ENCODE measurements around the gene PTPRD. TPM values are rescaled to one million over a fixed set of nuclear protein-coding genes. Genes with fewer than 3 reads are reported as not detected.

Gene PTPRD
- total and polyA plus RNA-seq, 2 donors (not counting 1 experiment from before 2014, with no cell fraction given): not detected

- intact Hi-C loops (cut with micrococcal nuclease): no loop called here
- Histone ChIP-seq H4K20me1 (ENCODE audit: control insufficient read depth, insufficient read depth, low read length, poor library complexity, severe bottlenecking) (no peaks in the 10 kb centered on the region), H2AFZ (ENCODE audit: insufficient read depth, low read depth, low read length, poor library complexity, severe bottlenecking) (no peak overlapping the region), H3K9me3 (ENCODE audit: control extremely low read depth in 1 of 3, control insufficient read depth in 2 of 3, insufficient read depth in 1 of 3, low read length in 2 of 3) (no peaks in the 10 kb centered on the region), H3K9ac (ENCODE audit: low read length) (no peak overlapping the region), H3K27ac (ENCODE audit: low read length in 2 of 2) (no peak overlapping the region), H3K4me1 (ENCODE audit: control insufficient read depth in 2 of 2, insufficient read depth in 2 of 2, low read length in 2 of 2) (peaks cover 0 to 4% of the 10 kb centered on the region in 2 donors), H3K4me2 (replicated peaks; ENCODE audit: low read depth, low read length, poor library complexity, severe bottlenecking) (no peak overlapping the region), H3K36me3 (replicated peaks in 1 of 2; ENCODE audit: control extremely low read depth in 1 of 2, control insufficient read depth in 1 of 2, extremely low read depth in 1 of 2, insufficient read depth in 2 of 2, low read length in 1 of 2) (no peaks in the 10 kb centered on the region), H3K27me3 (replicated peaks in 1 of 4; ENCODE audit: control extremely low read depth in 1 of 4, control insufficient read depth in 3 of 4, insufficient read depth in 4 of 4, low read length in 3 of 4) (no peaks in the 10 kb centered on the region), H3K79me2 (ENCODE audit: control insufficient read depth, insufficient read depth, low read length) (no peaks in the 10 kb centered on the region), H3K4me3 (ENCODE audit: control extremely low read depth in 1 of 5, extremely low read depth in 1 of 5, insufficient read depth in 1 of 5, low read depth in 2 of 5, low read length in 4 of 5) (no peak overlapping the region)
- WGBS (ENCODE audit: insufficient coverage): 100% methylated on average over 2 of the region's 2 CpGs
- Mint-ChIP-seq H3K4me1 (peaks cover 2% of the 10 kb centered on the region), H3K27ac (no peak overlapping the region), H3K4me3 (no peak overlapping the region), H3K9me3 (ENCODE audit: insufficient read depth) (no peaks in the 10 kb centered on the region), H3K27me3 (no peaks in the 10 kb centered on the region)
- TF ChIP-seq EZH2 (IDR thresholded peaks at IDR 0.05; ENCODE audit: borderline replicate concordance, insufficient read depth, low read depth, low read length, poor library complexity, severe bottlenecking) (no peak), CTCF (IDR thresholded peaks at IDR 0.05) (no peak)
- ATAC-seq (ENCODE audit: low read depth) (no peak), DNase-seq (no peak)
- ChIA-PET POLR2A (no interaction called here), CTCF (interaction anchor here (0.6 to 1.1 kb wide), 2 partner anchors 184 to 339 kb away, joined by 3 to 5 read pairs; no protein-coding TSS in a partner anchor)
These were observed 1009.5 kb downstream of the PTPRD start for GRCh38 chr9:9603345-9603744.

GRCh38 chr9:9598723-9599122 lies 1014.1 kb downstream of the PTPRD start:
- H3K79me2 ChIP-seq (ENCODE audit: control insufficient read depth, insufficient read depth, low read length): no peaks in the 10 kb centered on the region
- no peaks in the 10 kb centered on the region for H3K9me3 ChIP-seq (ENCODE audit: control extremely low read depth in 1 of 3, control insufficient read depth in 2 of 3, insufficient read depth in 1 of 3, low read length in 2 of 3)
- ATAC-seq (ENCODE audit: low read depth): no peak
- Mint-ChIP-seq H3K27ac (no peak overlapping the region), H3K4me3 (no peak overlapping the region), H3K9me3 (ENCODE audit: insufficient read depth) (no peaks in the 10 kb centered on the region), H3K4me1 (no peaks in the 10 kb centered on the region), H3K27me3 (no peaks in the 10 kb centered on the region)
- intact Hi-C loops (cut with micrococcal nuclease): loop anchor here (10.0 kb wide), 1 partner anchor 64 kb away; no protein-coding TSS in a partner anchor
- no peak overlapping the region for H3K4me2 ChIP-seq (replicated peaks; ENCODE audit: low read depth, low read length, poor library complexity, severe bottlenecking)
- POLR2A ChIA-PET: no interaction called here
- no peaks in the 10 kb centered on the region for H3K36me3 ChIP-seq (replicated peaks in 1 of 2; ENCODE audit: control extremely low read depth in 1 of 2, control insufficient read depth in 1 of 2, extremely low read depth in 1 of 2, insufficient read depth in 2 of 2, low read length in 1 of 2)
- H3K9ac ChIP-seq (ENCODE audit: low read length): no peak overlapping the region
- TF ChIP-seq EZH2 (IDR thresholded peaks at IDR 0.05; ENCODE audit: borderline replicate concordance, insufficient read depth, low read depth, low read length, poor library complexity, severe bottlenecking): no peak
- TF ChIP-seq CTCF (IDR thresholded peaks at IDR 0.05): no peak
- CTCF ChIA-PET: no interaction called here
- H3K27me3 ChIP-seq (replicated peaks in 1 of 4; ENCODE audit: control extremely low read depth in 1 of 4, control insufficient read depth in 3 of 4, insufficient read depth in 4 of 4, low read length in 3 of 4): no peaks in the 10 kb centered on the region
- H4K20me1 ChIP-seq (ENCODE audit: control insufficient read depth, insufficient read depth, low read length, poor library complexity, severe bottlenecking): no peaks in the 10 kb centered on the region
- no peaks in the 10 kb centered on the region for H3K4me1 ChIP-seq (ENCODE audit: control insufficient read depth in 2 of 2, insufficient read depth in 2 of 2, low read length in 2 of 2)
- WGBS (ENCODE audit: insufficient coverage): no CpG with 5 or more reads among the region's 1 CpG
- H3K27ac ChIP-seq (ENCODE audit: low read length in 2 of 2): no peak overlapping the region
- H3K4me3 ChIP-seq (ENCODE audit: control extremely low read depth in 1 of 5, extremely low read depth in 1 of 5, insufficient read depth in 1 of 5, low read depth in 2 of 5, low read length in 4 of 5): no peak overlapping the region
- no peak for DNase-seq
- H2AFZ ChIP-seq (ENCODE audit: insufficient read depth, low read depth, low read length, poor library complexity, severe bottlenecking): no peak overlapping the region

All from B cell (primary cell).